Left lobe of liver (tissue), 2 donors: ENCODE results near the gene FAT1. TPM values are rescaled to one million over a fixed set of nuclear protein-coding genes. Genes with fewer than 3 reads are reported as not detected.
"Not testable (repeated sequence)": the region's sequence is repeated elsewhere in the genome, so short reads cannot be mapped to it uniquely, and the experiment has no call there.

ENCODE experiments used
- ATAC-seq: fragments of 200-7000 bp; cut with Tn5 transposase; one replicate; pipeline ENCODE4 v1.9.1; 2020; ENCODE audit warnings: mild to moderate bottlenecking, moderate library complexity
- DNase-seq: peaks from one replicate; pipeline ENCODE4 v3.0.0-alpha.2; 2020; ENCODE audit warnings: low spot score
- total RNA-seq: library from RNA; stranded (reverse); gene quantifications from one replicate; pipeline ENCODE4 v1.2.1, GENCODE V29; 2021
- donor health status: DM: no; HTN: no; CAD: no; lungs with moderate emphysema.
- donor health status: DM: no; HTN: yes; CAD: no.

The FAT1 gene
- total RNA-seq, 1 donor from 2014 or later, result 33.4 TPM

DNA sequence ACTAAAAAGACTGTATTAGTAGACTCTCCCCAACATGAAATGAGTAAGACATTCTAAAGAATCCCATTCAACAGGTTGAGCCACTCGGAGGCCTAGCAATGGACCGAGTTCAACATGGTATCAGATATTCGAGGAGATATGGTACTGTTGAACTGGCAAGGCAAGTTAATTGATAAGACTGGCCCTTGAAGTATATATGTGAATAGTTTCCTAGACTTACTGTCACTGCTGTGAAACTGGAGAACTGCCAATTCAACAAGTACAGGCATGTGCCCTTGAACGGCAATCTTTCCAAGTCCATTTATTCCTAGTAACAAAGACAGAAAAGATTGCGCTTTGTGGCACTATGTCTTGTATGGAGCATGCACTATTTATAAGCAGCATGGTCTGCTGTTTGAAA is 24.4 kb downstream of the FAT1 start:
- no peak for ATAC-seq
- no peak for DNase-seq

DNA sequence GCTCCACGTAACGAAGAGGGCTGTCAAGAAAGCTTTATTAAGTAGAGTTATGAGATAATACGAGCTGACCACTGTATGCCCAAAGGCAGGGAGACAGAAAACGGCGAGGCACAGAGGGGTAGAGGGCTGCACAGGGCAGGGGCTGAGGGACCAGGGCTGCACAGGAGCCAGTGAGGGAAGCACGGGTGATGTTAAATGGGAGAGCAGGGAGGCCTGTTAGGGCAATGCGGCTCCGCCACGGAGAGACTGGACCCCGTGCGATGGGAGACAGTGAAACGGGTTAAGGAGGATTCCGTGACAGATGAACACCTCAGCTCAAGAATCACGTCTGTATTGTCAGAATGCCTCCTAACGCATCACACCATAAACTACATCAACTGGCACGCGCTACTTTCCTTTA is 25.1 kb downstream of the FAT1 start:
- no peak for DNase-seq
- ATAC-seq, result no peak

DNA sequence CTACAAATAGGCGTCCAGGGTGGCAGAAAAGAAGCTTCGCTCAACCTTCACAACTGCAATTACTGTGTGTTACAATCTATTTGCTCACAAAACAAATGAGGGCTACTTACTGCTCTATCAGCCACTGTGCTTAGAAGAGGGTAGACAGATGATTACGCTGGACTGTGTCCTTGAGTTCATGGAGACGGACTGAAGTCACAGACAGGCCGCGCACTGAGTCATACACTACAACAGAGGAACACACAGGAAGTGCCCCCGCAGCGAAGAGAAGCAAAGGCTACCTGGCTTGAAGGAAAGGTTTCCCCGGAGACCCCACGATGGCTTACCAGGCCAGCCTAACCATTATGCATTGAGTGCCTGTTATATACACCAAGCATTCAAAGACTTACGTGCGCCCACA is 25.6 kb downstream of the FAT1 start:
- DNase-seq, result no peak
- no peak for ATAC-seq

DNA sequence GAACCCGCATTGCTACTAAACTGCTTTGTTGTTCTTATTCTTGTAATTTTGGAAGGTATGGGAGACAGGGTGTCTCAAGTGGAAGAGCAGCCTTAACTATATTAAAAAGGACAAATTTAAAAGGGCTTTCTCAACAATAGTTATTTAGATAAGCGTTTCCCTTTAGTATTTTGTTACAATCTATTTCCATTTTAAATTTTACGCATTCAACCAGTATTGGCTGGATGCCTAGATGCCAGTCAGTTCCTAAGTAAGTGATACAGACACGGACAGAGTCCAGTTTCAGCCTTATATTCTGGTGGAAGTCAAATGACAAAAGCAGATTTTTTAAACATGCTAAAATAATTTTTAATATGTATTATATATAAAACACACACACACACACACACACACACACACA is 28.3 kb downstream of the FAT1 start:
- DNase-seq (no peak), ATAC-seq (no peak)

DNA sequence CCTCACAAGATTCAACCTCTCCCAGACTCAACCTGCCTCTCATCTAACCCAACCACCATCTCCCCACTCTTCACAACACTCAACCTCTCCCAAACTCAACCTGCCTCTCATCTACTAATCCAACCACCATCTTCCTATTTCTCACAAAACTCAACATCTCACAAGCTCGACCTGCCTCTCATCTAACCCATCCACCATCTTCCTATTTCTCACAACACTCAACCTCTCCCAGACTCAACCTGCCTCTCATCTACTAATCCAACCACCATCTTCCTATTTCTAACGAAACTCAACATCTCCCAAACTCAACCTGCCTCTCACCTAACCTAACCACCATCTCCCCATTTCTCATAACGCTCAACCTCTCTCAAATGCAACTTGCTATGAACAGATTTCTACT is 29.8 kb downstream of the FAT1 start:
- ATAC-seq (no peak), DNase-seq (no peak)

DNA sequence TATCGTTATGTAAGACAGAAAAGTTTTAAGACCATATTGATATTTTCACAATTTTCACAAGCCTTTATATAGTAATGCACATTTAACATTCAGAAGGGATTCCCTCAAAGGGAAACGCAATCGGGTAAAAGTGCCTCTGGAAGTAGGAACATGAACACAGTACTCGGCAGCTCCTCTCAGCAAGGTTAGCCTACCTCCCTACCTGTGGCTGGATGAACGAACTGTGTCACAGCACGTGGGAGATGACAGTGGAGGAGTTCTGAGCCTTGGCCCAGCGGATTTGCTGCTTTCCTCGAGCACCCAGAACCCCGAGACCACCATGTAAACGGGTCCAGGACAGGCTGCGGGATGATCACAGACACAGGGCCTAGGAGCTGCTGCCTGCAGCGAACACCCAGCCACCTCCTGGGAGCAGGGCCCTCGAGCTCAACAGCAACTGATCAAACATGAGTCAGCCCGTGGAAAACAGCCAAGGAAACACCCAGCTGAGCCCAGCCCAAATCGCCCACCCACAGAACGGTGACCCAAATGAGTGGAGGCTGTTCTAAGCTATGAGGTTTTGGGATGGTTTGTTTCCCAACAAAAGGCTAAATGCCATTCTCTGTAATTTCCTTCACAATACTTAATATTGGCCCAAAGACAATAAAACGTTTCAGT is 30.4 kb downstream of the FAT1 start:
- DNase-seq, result no peak
- no peak for ATAC-seq

DNA sequence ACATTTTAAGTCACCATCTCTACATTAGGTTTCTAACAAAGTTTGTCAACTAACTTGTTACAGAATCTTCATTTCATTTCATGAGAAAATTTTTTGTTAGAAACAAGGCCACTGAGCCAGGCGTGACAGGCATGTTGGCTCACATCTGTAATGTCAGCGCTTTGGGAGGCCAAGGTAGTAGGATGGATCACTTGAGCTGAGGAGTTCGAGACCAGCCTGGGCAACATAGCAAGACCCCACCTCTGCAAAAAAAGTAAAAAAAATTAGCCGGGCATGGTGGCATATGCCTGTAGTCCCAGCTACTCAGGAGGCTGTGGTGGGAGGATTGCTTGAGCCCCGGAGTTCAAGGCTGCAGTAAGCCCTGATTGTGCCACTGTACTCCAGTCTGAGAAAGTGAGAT is 32.3 kb downstream of the FAT1 start:
- no peak for ATAC-seq
- no peak for DNase-seq

DNA sequence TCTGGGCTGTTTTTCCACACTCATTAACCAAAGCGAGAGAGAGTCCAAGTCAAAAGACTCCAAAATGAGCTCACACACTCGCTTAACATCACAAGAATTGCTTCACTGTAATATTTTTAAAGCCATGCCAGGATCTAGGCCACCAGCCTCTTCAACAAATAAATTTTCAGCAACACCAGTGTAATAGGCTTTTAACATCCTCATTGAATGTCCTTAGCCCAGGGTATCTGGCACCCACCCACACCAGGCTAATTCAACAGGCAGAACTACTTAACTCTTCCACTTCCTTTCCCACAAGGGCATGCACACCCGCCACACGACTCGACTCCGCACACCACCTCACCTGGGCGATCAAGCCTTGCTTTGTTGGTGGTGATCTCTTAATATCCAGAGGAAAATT is 34.2 kb downstream of the FAT1 start:
- peak; percentile 48 for ATAC-seq

DNA sequence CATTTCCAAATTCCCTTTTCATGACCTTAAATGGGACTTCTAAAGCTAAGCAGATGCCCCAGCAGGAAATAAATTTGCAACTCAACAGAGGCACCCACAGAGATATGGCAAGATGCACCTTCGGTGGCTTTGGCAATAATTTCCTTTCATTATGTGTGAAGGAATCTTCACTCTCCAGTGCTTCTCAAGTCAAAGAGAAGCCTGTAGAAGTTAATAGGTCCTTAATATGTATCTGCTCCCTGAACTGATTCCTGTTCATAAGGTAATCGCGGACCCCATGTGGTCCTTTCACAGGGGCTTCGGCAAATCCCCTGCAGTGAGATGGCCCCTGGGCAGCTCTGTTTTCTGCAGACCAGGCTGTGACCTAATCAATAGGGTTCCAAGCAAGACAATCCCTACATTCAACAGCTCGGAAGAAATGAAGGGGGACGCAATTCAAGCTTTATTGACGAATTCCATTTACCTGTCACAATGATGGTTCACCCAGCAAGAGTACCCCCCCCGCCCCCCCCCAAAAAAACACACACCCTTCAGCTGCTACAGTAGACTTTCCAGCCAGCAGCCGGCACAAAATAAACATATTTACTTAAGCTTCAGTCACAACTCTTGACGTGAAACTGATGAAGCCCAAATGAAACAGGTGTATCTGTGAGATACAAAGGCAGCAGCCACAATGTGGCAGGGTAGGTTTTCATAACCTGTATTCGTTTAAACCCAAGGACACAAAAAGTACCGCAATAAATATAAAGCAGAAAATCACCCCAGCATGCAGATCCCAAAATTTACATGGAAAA is 35.3 kb downstream of the FAT1 start:
- ATAC-seq (peak; percentile 50), DNase-seq (no peak)

More for the DNA sequence above, 34.2 kb downstream of the FAT1 start:
- no peak for DNase-seq

DNA sequence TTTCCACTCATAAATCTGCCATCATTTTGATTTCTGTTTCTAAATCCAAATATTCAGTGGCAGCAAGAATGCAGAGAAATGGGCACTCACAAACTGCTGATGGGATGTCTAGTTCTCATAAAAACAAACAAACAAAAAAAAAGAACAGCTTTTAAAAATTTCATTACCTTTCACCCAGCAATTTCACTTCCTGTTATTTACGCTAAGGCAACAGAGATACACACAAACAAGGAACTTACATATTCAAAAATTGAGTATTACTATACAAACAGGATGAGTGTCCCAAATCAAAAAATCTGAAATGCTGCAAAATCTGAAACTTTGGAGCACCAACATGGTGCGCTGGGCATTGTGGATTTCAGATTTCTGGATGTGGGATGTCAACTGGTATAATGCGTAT is 36.4 kb downstream of the FAT1 start:
- ATAC-seq (no peak), DNase-seq (no peak)

DNA sequence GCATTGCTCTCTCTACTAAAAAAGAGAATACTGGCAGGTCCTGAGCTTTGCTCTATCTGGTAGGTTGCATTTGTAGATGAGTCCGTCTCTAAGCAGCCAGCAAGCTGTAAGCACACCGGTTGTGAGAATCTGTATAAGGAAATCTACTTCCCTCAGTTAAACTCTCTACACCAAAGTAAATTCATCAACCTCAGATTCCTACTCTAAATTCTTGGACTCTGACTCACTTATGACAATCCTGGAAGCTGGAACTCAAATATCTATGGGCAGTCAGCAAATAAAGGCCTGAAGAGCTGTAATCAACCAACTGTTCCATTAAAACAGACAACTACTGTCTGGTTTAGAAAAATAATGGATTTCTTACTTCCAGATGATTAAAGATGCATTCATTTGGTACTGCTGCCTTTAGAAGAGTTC is 37.9 kb downstream of the FAT1 start:
- ATAC-seq (peak; percentile 29), DNase-seq (no peak)

DNA sequence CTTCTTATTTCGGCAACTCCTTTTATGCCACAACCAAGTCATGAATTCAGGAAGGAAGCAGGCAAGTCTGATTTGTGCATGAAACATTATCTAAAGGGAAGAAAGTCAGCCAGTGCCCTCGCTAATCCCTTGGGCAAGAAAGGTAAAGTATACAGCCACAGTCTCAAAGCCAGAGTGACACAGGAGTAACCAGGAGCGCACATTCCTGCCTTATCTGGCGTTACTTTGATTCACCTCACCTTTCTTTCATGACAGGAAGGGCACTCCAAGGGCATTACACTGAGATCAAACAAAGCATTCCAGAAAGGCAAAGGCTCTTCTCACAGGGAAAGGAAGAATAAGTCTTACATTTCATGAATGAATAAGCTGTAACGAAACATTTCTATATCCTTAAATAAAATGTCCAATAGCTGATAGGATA is 38.8 kb downstream of the FAT1 start:
- ATAC-seq (peak; percentile 33), DNase-seq (no peak)

DNA sequence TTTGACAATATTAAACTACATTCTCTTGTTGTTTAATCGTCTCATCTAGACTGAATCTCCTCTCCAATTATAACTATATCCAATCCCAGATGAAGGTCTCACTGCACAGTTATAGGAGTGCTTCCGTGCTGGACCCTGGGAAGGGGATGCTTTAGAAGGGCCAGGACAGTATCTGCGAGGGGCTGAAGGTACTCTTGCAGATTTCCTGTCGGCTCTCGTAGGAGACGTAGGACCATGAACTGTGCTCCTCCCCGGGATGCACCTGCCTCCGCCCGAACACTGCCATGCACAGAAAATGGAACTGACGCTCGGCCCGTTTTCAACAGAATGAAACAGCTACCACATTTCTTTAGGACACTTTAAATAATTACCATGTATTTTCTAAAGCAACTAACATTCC is 39.4 kb downstream of the FAT1 start:
- DNase-seq (no peak), ATAC-seq (no peak)

DNA sequence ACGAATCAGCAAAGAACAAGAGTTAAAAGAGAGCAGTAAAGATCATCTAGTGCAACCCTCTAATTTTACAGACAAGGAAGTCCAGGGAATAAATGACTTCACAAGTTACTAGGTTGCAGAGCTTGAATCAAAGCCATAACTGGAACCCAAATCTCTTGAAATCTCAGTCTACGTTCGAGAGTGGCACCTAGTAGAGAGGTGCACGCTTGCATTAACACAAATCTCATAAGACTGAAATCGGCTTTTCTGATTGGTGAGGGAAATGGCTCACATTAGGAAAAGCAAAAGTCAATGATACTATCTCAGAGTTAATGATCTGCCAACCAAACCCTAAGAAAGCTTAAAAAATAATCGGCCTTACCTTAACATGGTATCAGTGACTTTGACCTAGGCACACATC is 43.0 kb downstream of the FAT1 start:
- no peak for ATAC-seq
- DNase-seq, result no peak

DNA sequence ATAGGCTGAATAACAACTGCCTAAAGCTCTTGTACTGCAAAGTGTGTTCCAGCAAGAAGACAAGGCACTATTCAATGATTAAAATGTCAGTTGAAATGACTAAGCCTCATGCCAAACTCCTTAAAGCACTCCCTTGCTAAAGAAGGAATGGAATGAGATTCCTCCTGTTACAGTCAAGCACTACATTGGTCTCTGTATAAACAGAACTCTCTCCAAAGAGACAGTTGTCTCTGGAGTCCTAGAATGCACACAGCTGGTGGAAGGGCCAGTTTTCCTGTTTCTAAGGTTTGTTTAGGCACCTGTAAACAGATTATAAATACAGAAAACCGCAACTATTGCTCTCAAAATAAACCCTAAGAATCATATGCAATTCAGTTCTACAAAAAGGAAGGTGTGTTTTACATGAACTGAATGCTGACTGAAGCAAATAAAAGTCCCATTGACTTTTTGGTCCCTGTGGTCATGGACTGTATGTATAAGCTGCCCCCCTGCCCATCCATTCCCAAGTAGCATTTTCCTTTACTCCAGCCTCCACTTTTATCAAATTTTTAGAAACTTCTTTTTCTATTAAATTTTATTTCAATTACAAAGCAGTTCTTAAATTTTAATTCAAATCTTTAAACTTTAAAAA is 47.0 kb downstream of the FAT1 start:
- no peak for ATAC-seq
- no peak for DNase-seq

DNA sequence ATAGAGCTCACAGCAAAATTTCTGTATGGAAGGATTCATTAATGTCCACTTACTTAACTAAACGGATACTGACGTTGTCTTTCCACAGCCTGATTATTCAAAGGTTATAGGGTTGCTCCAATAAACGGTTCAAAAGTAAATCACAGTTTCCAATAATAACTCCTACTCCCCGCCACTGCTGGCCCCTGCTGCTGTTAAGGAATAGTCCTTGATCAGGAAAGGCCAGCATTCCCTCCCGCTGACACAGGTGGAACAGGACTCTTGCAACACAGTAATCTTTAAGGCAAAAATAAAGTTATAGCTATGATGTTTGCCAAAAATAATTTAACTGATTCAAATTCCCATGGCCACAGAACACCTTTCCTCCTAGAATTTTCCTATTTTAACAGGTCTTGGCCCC is 53.9 kb downstream of the FAT1 start:
- DNase-seq, result no peak
- peak; percentile 75 for ATAC-seq

DNA sequence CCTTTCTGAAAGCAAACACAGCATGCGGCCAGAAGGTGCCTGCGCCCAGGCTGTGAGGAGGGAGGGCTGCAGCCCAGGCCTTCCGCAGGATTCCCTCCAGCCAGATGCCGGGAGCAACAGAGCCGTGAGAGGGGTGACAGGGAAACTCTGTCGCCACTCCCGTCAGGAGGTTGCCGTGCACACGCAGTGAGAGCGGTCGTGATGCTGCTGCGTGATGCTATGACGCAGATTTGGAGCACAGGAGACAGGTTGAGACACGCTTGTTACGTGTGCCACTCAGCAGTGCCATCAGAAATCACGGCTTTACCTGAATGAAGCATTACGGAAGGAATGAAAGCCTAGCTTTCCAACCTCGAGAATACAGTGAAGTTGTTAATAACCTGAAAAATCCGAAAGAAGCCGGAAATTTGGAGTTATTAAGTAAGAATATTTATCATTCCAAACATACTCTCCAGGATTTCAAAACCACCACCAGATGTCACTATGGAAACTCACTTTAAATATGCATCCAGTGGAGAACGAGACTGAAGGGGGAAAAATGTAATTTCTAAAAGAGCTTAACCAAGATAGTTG is 54.4 kb downstream of the FAT1 start:
- ATAC-seq, result peak; percentile 73
- DNase-seq, result no peak

DNA sequence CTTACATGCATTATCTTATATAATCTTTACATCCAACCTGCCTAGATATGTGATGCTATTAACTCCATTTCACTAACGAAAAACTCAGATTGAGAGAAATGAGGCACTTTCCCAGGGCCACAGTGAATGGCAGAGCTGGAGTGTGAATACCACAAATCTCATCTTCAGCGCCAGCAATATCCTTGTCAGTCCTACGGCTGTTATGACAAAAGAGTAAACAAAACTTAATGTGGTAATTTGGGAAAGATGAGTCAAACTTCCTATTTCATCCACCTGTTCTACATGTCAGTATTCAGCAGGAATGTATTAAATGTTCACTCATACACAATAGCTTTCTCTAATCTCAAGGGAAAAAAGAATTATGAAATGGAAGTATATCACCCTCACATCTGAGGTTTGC is 56.9 kb downstream of the FAT1 start:
- no peak for DNase-seq
- peak; percentile 56 for ATAC-seq

DNA sequence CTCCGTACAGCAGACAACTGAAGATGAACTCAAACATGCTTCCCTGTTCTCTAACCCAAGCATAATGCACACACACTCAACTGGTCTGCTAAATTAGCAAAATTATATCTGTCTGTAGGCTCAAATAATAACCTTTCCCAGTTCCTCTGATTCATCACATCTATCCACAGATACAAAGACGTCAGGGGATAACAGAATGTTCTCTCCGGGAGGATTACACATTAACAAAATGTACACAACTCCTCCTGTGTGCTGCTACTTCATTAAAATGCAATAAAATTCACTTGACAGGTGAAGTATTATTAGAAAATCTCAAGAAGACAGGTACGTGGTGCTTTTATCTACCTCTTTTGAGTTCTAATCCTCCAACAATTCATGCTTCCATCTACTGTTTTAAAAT is 57.4 kb downstream of the FAT1 start:
- DNase-seq, result no peak
- ATAC-seq, result peak; percentile 89

DNA sequence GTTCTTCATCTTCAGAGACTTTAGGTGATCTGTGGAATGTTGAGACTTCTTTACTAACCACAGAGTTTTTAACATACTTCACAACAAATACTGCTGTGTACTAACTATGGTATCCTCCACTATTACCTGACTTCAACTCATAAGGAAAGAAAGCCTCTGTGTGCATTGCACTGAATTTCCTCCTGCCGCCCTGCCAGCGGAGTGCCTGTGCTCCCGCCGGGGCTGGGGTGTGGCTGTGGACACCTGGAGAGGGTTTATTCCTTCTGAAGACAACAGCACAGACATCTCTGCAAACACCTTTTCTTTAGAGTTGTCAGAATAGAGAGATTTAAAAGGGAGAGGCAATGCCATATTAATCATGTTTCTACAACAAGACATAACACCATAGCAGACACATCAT is 63.3 kb downstream of the FAT1 start:
- ATAC-seq, result no peak
- no peak for DNase-seq

DNA sequence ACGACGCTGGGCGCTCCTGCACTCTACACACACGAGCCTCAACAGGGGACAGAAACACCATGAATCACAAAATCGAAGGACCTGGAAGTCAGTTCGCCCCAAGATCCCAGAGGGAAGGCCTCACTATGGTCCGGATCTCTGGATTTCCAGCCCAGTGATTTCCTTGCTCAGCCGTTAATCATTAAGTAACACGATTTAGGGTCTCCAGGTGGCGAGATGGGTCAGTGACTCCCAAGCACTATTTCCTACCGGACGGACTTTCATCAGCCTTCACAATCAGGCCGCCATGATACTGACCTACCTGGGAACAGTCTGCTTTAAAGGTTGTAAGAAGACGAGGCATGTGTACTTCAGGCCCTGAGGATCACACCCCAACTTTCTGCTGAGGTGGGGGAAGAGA is 63.7 kb downstream of the FAT1 start:
- DNase-seq (no peak), ATAC-seq (no peak)

DNA sequence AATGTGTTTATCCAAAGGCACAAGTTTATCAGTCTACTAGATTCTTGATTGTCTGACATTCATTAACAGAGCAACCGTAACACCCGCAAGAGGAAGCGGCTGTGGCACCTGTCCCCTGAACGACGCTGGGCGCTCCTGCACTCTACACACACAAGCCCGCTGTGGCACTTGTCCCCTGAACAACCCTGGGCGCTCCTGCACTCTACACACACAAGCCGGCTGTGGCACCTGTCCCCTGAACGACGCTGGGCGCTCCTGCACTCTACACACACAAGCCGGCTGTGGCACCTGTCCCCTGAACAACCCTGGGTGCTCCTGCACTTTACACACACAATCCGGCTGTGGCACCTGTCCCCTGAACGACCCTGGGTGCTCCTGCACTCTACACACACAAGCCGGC is 64.2 kb downstream of the FAT1 start:
- DNase-seq, ATAC-seq: not testable (repeated sequence)
